HUES6 (cell line): ENCODE results near the gene REXO4.

Source experiments
- H3K27ac ChIP-seq: 2 replicates; pipeline ENCODE4 v1.7.0; 2013; ENCODE audit warnings: low read depth, mild to moderate bottlenecking, low read length, inconsistent platforms
- H3K27me3 ChIP-seq: 2 replicates; pipeline ENCODE4 v1.6.1; 2013; ENCODE audit warnings: low read length; ENCODE audit not compliant: control insufficient read depth, insufficient read depth
- H3K36me3 ChIP-seq: 2 replicates; pipeline ENCODE4 v1.6.1; 2013; ENCODE audit warnings: low read length; ENCODE audit not compliant: control insufficient read depth, insufficient read depth
- H3K4me1 ChIP-seq: 2 replicates; pipeline ENCODE4 v1.6.1; 2013; ENCODE audit warnings: low read length; ENCODE audit not compliant: control insufficient read depth, insufficient read depth
- H3K4me3 ChIP-seq: 2 replicates; pipeline ENCODE4 v1.5.1; 2013; ENCODE audit warnings: low read depth, low read length
- H3K9ac ChIP-seq: one replicate; pipeline ENCODE4 v1.6.1; 2013; ENCODE audit warnings: mild to moderate bottlenecking, low read length
- H3K9me3 ChIP-seq: 2 replicates; pipeline ENCODE4 v1.6.1; 2013; ENCODE audit warnings: low read depth, low read length; ENCODE audit not compliant: control insufficient read depth, insufficient read depth

Gene REXO4

DNA sequence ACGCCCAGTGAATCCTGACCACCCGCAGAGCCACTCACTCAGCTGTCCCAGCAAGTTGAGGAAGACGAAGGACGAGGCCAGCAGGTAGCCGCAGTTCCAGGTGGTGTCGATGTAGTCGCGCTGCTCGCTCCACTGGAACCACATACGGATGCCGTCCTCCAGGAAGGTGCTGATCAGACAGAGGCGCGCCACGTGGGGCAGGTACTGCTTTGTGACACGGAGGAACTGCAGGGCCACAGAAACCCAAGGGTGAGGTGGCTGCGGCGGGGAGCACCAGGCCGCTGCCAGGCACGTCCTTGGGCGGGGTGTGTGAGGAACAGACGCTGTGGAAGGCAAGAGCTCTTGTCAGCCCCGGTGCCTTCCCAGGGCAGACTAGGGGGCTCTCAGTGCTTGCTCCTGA lies 50.6 kb downstream of the REXO4 start:
- H3K27ac ChIP-seq, result no peak overlapping the region
- H3K4me1 ChIP-seq, result no peaks in the 10 kb centered on the region; the same call in 1 of the 2 replicates
- H3K27me3 ChIP-seq, result no peaks in the 10 kb centered on the region
- H3K9ac ChIP-seq, result no peak overlapping the region
- no peak overlapping the region for H3K4me3 ChIP-seq
- no peaks in the 10 kb centered on the region for H3K9me3 ChIP-seq
- H3K36me3 ChIP-seq, result peaks cover 97% of the 10 kb centered on the region

DNA sequence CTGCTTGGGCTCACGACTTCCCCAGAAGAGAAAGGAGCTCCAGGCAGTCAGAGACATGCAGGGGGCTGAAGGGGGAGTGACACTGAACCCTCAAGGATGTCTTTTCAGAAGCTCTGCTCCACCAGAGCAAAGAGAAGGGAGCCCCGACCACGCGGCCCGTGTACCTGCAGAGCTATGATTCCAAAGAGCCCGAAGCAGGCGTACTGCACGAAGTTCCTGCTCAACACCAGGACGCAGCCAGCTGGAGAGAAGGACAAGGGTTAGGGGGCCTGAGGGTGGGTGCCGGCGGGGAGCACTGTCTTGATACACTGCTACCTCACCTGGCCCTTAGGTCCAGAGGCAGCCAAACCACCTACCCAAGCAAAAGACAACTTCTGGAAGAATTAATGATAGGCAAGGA lies 51.4 kb downstream of the REXO4 start:
- no peak overlapping the region for H3K9ac ChIP-seq
- H3K27ac ChIP-seq, result no peak overlapping the region
- H3K4me1 ChIP-seq, result no peaks in the 10 kb centered on the region; the same call in 1 of the 2 replicates
- no peaks in the 10 kb centered on the region for H3K27me3 ChIP-seq
- peaks cover 97% of the 10 kb centered on the region for H3K36me3 ChIP-seq
- no peaks in the 10 kb centered on the region for H3K9me3 ChIP-seq
- H3K4me3 ChIP-seq, result no peak overlapping the region

DNA sequence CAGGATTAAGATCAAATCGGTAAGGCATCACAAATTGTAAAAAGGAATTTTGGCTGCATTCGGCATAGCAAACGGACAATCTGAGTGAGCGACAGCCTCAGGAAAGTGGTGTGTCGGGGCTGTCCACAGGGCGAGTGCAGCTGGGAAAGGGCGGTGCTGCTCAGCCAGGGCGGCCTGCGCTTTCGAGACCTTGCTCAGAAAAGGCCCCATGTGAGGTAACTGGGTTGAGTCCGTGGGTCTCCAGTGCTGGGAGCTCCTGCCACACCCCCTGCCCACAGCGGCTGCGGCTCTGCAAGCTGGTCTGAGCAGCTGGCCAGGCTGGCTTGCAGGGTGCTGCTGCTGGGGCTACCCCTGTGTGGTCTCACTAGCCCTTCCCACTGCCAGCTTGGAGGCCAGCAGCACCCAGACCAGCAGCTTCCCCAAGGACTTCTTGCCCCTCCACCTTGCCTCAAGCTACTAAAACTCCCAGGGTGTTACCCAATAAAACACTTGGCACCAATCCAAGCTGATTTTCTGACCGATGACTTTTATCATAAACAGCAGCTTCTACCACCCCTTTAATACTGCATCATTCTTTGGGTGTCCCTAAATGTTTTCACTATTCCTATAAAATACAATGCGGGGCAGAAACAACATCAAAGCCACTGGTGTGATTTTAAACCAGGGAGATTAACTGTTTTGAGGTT lies 55.3 kb downstream of the REXO4 start:
- Histone ChIP-seq H3K27me3 (no peaks in the 10 kb centered on the region), H3K9ac (no peak overlapping the region), H3K36me3 (peaks cover 93% of the 10 kb centered on the region), H3K4me1 (0 out of 2 replicates have a peak, but pooled peaks cover 3% of the 10 kb centered on the region), H3K4me3 (no peak overlapping the region), H3K27ac (no peak overlapping the region), H3K9me3 (no peaks in the 10 kb centered on the region)

DNA sequence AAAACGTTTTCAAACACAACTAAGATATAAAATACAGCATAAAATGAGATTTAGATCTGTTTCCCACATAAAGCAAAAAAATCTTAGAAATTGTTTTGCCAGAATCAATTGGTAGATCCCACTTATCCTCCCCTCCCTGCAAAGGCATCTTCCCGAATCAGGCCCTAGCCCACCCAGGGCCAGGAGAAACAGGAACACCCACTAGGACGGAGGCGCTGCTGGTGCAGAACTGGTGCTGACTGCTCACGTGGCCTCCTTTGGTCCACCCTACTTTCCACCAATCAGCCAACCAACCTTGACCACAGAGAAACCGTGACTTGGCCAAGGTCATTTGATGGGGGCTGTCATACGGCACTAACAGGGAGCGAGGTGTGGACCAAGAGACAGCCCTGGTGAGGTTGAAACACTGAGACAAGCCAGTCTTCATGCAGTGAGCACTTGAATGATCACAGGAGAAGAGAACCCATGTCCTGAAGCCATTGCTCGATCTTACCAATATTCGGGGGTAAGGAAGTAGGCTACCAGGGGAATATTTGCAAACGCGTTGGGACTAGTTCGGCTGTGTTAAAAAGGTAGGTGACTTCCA lies 56.2 kb downstream of the REXO4 start:
- no peaks in the 10 kb centered on the region for H3K9me3 ChIP-seq
- 0 out of 2 replicates have a peak, but pooled peaks cover 7% of the 10 kb centered on the region for H3K4me1 ChIP-seq
- H3K4me3 ChIP-seq, result no peak overlapping the region
- no peak overlapping the region for H3K27ac ChIP-seq
- H3K36me3 ChIP-seq, result peaks cover 85% of the 10 kb centered on the region
- no peaks in the 10 kb centered on the region for H3K27me3 ChIP-seq
- no peak overlapping the region for H3K9ac ChIP-seq

DNA sequence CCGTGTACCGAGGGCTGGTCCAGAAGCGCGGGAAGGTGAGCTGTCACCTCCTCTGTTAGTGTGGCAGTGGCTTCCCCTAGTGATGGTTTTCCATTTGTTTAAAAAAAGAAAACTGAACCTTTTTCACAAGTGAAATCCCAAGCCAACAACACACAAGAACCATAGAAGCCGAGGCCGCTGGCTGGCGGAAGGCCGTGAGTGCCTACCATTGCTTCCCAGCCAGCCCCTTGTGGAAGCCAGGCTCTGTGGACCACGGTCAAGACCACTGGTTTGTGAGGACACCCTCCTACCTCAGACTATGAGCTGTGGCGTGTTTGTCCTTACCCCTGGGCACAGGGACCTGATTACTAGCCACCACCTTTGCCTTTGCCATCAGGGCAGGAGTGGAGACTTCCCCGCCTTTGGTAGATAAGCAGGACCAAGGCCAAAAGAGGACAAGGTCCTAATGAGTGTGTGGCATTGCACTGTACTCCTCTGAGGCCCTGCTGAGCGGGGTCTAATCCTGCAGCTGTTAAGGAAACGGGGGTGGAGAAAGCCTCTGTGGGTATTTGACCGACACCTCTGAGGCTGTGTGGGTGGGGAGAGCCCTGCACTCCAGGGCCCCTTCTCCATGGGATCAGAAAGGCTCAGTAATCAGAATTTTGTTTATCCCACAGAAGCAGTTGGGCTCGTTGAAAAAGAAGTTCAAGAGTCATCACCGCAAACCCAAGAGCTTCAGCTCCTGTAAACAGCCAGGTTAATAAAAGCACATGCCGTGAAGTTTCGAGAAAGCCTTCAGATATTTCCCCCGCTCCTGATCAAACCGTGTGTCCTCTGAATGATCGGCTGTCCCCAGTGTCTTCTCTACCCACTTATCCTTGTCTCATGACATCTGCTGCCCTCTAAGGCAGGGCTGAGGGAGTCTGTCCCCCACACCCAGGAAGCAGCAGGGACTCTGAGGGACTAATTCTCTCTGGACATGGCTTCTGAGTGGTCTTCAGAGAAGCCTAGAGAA lies 57.1 kb downstream of the REXO4 start:
- H3K9me3 ChIP-seq, result no peaks in the 10 kb centered on the region
- H3K36me3 ChIP-seq, result peaks cover 76% of the 10 kb centered on the region
- H3K4me1 ChIP-seq, result 0 out of 2 replicates have a peak, but pooled peaks cover 7% of the 10 kb centered on the region
- no peak overlapping the region for H3K27ac ChIP-seq
- no peaks in the 10 kb centered on the region for H3K27me3 ChIP-seq
- no peak overlapping the region for H3K9ac ChIP-seq
- H3K4me3 ChIP-seq, result no peak overlapping the region

DNA sequence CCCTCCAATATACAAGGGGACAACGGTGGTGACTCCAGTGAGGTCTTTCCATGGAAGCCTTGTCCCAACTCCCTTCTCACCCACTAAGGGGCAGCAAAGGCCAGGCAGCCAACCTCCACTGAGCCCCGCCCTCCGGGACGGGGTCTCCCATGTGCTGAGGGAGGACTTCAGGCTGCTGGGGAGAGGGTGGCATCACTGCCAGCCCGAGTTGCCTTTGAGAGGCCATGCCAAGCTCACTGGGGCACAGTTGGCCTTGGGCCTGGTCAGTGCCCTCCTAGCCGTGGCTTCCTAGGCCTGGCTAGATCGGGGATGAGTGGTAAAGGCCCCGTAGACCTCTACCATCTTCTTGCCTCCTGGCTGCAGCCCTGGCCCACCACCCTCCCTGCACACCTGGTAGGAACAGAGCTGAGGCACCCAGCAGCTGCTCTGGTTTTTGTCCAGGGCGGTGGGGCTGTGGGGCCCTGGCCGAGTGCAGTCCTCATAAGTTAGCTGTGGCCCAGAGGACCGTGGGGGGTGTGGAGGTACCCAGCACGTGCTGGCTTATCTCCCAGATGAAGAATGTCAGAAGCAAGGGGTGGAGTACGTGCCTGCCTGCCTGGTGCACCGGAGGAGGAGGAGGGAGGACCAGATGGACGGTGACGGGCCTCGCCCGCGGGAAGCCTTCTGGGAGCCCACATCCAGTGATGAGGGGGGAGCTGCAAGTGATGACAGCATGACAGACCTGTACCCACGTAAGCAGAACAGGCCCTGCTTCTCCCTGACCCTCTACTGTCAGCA lies 58.2 kb downstream of the REXO4 start:
- Histone ChIP-seq H3K4me3 (no peak overlapping the region), H3K27ac (no peak overlapping the region)

DNA sequence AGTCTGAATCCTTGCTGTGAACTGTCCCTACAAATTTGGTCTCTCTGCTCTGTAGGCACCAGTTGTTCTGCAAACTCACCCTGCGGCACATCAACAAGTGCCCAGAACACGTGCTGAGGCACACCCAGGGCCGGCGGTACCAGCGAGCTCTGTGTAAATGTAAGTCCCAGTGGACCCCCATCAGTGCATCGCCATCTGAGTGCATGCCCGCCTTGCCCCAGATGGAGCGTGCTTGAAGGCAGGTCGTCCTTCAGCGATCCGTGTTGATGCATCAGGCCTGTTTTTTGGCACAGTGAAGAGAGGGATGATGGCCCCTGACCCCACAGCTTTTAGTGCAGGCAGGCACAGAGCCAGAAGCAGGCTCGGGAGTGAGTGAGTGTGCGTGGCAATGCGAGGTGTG lies 60.2 kb downstream of the REXO4 start:
- Histone ChIP-seq H3K9me3 (no peaks in the 10 kb centered on the region), H3K9ac (no peak overlapping the region), H3K4me3 (peak overlapping the region; percentile 79), H3K27me3 (no peaks in the 10 kb centered on the region), H3K27ac (no peak overlapping the region), H3K36me3 (peaks cover 54% of the 10 kb centered on the region), H3K4me1 (0 out of 2 replicates have a peak, but pooled peaks cover 7% of the 10 kb centered on the region)

More for the DNA sequence above, 58.2 kb downstream of the REXO4 start:
- Histone ChIP-seq H3K36me3 (peaks cover 65% of the 10 kb centered on the region), H3K4me1 (0 out of 2 replicates have a peak, but pooled peaks cover 7% of the 10 kb centered on the region), H3K9me3 (no peaks in the 10 kb centered on the region), H3K27me3 (no peaks in the 10 kb centered on the region), H3K9ac (no peak overlapping the region)

DNA sequence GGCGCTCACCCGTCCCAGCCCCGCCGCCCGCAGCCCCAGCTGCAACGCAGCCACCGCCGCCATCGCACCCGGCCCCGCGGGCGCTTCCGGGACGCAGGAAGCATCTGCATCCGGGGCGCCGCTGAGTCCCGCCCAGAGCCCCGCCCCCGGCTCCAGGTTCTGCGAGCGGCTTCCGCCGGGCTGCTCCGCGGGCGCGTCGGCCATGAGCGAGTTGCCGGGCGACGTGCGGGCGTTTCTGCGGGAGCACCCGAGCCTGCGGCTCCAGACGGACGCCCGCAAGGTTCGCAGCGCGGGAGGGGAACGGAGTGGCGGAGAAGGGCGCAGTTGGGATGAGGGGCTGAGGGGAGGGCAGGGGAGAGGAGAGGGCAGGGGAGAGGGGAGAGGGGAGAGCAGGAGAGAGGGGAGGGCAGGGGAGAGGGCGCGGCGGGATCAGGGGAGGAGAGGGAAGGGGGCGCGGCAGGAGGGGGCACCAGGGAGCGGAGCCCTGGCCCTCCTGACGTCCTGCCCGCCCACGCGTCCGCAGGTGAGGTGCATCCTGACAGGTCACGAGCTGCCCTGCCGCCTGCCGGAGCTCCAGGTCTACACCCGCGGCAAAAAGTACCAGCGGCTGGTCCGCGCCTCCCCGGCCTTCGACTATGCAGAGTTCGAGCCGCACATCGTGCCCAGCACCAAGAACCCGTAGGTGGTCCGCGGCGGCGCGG lies 61.3 kb downstream of the REXO4 start, which contains the start of the genes SURF1 and SURF2:
SURF1 (minus strand) TSS at position 97 of the 701 bp plus-strand sequence; CDS start at position 63, 34 bp downstream.
SURF2 (plus strand) TSS at position 160 of the 701 bp plus-strand sequence; CDS start at position 203, 43 bp downstream.
- Histone ChIP-seq H3K4me1 (0 out of 2 replicates have a peak, but pooled peaks cover 7% of the 10 kb centered on the region), H3K9me3 (no peaks in the 10 kb centered on the region), H3K9ac (peak within 1 kb of the TSS; percentile 87), H3K36me3 (peaks cover 54% of the 10 kb centered on the region), H3K27ac (peak within 1 kb of the TSS; percentile 21; the same call in 1 of the 2 replicates), H3K27me3 (no peaks in the 10 kb centered on the region), H3K4me3 (peak within 1 kb of the TSS; percentile 94)
